DMS114 treated with DMSO at 0.1 percent for 48 hours (cell line): Measurements from ENCODE around the gene MMP14.
"Not testable (repeated sequence)": the region's sequence is repeated elsewhere in the genome, so short reads cannot be mapped to it uniquely, and the experiment has no call there.

Experiments used
- DNase-seq: peaks from one replicate; lab custom pipeline; 2025; ENCODE audit not compliant: unreplicated experiment; lab: John Stamatoyannopoulos, UW

Gene MMP14

GRCh38 chr14:22854963-22855724, 18.8 kb downstream of the MMP14 start:
- DNase-seq, result no peak

- DNase-seq, result no peak
Measured at GRCh38 chr14:22856428-22856827, 20.0 kb downstream of the MMP14 start.

- not testable (repeated sequence) for DNase-seq
Measured at GRCh38 chr14:22860377-22860776, 24.0 kb downstream of the MMP14 start.

- DNase-seq, result no peak
Measured at GRCh38 chr14:22861651-22862050, 25.3 kb downstream of the MMP14 start.

GRCh38 chr14:22864979-22865378, 28.6 kb downstream of the MMP14 start:
- DNase-seq, result no peak

DNA sequence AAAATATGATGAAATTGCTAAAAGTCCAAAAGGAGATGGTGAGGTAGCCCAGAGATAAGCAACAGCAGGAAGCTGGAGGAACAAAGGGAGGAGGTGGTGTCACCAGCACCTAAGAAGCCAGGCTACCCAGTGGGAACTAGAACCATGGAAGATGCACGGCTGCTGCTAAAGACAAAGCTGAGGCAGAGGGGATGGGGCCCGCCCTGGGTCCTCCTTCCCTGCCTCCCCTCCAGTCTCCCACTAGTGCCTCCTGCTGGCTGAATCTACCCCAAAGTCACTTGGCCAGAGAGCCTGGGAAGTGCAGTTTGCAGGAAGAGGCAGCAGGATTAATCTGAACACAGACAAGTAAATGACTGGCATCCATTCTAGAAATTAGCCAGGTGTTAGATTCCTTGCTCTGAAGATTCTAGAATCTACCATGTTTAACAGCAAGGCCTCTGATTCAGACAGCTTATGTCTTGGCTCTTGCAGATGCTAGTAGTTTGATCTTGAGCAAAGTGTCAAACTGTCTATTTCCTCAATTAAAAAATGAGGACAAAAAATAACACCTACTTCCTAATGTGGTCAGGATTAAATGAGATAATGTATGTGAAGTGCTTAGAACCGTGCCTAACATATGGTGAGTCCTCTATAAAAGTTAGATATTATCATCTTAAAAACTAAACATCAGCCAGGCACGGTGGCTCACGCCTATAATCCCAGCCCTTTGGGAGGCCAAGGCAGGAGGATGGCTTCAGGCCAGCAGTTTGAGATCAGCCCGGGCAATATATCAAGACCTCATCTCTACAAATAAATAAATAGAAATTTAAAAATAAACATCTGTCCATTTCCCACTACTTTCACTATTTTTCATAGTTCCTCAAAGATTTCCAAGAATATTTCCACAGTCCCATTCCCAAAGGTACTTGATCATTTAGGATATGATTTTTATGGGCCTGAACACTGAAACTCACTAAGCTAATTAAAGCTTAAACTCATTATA, 29.3 kb downstream of the MMP14 start:
- DNase-seq, result no peak

DNA sequence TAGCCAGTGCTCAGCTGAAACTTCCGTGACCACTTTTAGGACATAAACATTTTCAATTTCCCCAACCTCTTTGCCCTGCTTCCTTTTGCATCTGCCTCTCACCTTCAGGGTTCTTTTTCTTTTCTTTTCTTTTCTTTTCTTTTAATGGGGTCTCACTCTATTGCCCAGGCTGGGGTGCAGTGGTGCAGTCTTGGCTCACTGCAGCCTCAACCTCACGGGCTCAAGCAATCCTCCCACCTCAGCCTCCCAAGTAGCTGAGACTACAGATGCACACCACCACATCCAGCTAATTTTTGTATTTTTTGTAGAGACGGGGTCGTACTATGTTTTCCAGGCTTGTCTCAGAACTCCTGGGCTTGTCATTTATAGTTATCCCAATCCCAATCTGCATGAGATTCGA, 30.5 kb downstream of the MMP14 start:
- DNase-seq, result no peak

- no peak for DNase-seq
Measured at GRCh38 chr14:22870811-22871223, 34.4 kb downstream of the MMP14 start.

GRCh38 chr14:22871224-22872032, 35.0 kb downstream of the MMP14 start, which contains the start of gene LRP10:
TSS of gene LRP10 (plus strand) at chr14:22871740. CDS start at chr14:22872304, 564 bp downstream.
- DNase-seq, result peak; percentile 62

DNA sequence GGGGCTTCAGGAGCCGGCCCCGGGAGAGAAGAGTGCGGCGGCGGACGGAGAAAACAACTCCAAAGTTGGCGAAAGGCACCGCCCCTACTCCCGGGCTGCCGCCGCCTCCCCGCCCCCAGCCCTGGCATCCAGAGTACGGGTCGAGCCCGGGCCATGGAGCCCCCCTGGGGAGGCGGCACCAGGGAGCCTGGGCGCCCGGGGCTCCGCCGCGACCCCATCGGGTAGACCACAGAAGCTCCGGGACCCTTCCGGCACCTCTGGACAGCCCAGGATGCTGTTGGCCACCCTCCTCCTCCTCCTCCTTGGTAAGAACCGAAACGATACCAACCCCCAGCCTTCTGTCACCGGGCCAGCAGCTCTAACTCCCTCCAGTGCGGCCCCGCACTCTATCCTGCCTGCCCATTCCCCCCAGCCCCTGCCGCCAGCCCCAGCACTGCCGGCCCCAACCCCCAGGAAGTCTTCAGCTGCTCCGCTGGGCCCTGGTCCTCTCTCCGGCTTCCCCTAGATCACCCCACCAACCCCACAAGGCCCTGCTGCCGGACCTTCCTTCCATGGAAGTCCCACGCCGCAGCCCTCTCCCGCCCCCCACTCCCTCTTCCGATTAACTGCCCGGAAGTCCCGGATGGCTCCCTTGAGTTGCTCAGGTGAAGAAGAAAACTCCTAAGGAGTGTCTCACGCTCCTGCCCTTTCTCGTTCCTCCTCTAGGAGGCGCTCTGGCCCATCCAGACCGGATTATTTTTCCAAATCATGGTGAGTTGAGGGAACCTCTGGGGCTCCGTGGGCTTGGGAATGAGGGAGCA, 35.8 kb downstream of the MMP14 start:
- DNase-seq, result peak; percentile 35

DNA sequence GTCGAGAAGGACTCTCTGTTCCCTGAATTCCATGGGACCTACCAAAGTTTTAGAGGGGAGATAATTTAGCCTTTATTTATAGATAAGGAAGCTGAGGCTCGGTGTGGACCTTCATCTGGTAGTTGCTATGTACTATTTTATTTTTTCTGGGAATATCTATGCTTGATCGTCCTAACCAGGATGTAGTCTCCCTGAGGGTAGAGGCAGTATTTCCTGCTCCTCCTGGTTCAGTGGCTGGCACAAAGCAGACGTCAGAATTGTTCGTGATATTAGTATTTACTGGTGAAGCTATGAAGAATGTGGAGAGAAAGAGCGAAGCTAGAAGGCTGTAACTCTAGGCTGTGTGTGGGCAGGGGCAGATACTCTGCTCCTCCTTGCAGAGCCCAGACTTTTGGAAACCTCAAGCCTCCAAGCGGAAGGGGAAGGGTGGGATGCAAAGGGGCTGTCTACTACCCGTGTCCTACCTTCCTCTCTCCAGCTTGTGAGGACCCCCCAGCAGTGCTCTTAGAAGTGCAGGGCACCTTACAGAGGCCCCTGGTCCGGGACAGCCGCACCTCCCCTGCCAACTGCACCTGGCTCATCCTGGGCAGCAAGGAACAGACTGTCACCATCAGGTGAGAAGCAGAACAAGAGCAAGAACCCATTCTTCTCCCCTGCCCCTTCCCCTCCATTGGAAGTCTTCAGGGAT, 36.6 kb downstream of the MMP14 start:
- no peak for DNase-seq

- no peak for DNase-seq
Measured at GRCh38 chr14:22875003-22875747, 38.8 kb downstream of the MMP14 start.

GRCh38 chr14:22875748-22876319, 39.4 kb downstream of the MMP14 start:
- no peak for DNase-seq

- no peak for DNase-seq
Measured at GRCh38 chr14:22877000-22877501, 40.7 kb downstream of the MMP14 start.

DNA sequence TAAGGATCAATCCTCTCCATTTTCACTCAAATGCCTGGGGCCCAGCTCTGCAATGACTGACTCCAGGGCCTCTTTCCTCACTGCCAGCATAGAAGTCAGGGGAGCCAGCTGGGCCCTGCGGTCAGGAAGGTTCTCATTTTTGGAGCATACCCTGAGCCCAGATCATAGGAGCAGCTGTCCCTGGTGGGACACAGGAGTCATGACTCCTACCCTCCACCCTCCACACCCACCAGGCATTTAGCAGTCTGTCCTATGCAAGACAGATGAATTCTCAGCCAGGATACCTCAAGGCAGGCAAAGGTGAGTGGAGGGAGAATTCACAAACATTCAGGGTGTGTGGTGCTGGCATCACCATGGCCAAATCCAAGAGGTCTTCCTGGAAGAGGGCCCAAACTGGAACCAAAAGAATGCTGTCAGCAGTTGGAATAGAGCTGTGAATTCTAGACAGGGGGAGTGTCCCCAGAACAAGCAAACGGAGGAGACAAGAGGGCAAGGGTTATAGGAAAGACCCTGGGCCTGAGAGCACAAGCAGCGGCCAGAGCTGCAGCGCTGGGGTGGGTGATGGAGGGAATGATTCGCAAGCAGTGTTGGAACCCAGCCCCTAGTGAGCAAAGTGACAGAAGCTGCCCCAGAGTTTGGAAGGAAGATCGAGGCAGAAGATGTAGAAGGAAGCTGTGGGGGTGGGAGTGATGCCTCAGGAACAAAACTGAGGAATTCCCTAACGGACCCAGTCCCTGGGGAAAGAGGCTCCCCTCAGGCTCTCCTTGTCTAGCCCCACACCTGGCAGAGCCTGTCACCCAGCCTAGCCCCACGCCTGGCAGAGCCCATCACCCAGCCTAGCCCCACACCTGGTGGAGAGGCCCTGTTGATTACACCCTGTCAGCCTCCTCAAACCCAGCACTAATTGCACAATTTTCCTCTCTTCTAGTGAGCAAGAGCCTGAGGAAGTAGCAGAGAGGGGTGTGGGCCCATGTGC, 42.2 kb downstream of the MMP14 start:
- no peak for DNase-seq

- no peak for DNase-seq
Measured at GRCh38 chr14:22882064-22882463, 45.7 kb downstream of the MMP14 start.

GRCh38 chr14:22882529-22883172, 46.3 kb downstream of the MMP14 start:
- DNase-seq, result no peak
